ENCODE data around the gene RHOB.

- no peak for TF ChIP-seq EZH2 (IDR thresholded peaks at IDR 0.05; ENCODE audit: borderline replicate concordance, insufficient read depth, low read depth, low read length, poor library complexity, severe bottlenecking)
- TF ChIP-seq CTCF (IDR thresholded peaks at IDR 0.05) = no peak
Measured at GRCh38 chr2:20468549-20469500, 22.0 kb downstream of the RHOB start.
